GM12878 (cell line): ENCODE results near the gene SAMD1. TPM values are rescaled to one million over a fixed set of nuclear protein-coding genes. Genes with fewer than 3 reads are reported as not detected.

Experiments used
- ATAC-seq: fragments of 200-7000 bp; cut with Tn5 transposase; 3 replicates; pipeline ENCODE4 v1.9.1; 2020; ENCODE audit warnings: mild to moderate bottlenecking, moderate library complexity
- BruUV-seq: library from RNA; stranded (reverse); fragments of 400-500 nt; replicated peaks from 2 replicates; lab custom pipeline; 2021; lab: Mats Ljungman, UMichigan
- CTCF ChIA-PET: fragments of 300-600 bp; sonication (Branson Sonifier 250); formaldehyde crosslinking; extraction: SDS; loops from one replicate; lab custom pipeline; 2021; ENCODE audit warnings: inconsistent platforms; lab: Yijun Ruan, JAX
- POLR2A ChIA-PET: fragments of 350-600 bp; formaldehyde crosslinking; extraction: SDS; loops from one replicate; lab custom pipeline; 2021; ENCODE audit warnings: inconsistent platforms; lab: Charles Lee
- RAD21 ChIA-PET: fragments of 300-600 bp; sonication (Branson Sonifier 250); formaldehyde crosslinking; loops from one replicate; lab custom pipeline; 2023; ENCODE audit warnings: antibody characterized with exemption; ENCODE audit not compliant: unreplicated experiment; lab: Charles Lee
- SMC1A ChIA-PET: fragments of 300-600 bp; sonication (Branson Sonifier 250); formaldehyde crosslinking; loops from one replicate; lab custom pipeline; 2023; ENCODE audit not compliant: unreplicated experiment, uncharacterized antibody; lab: Charles Lee
- DNase-seq: peaks from one replicate; pipeline ENCODE4 v3.0.0-alpha.2; 2011; ENCODE audit warnings: low read depth, low spot score
- FAIRE-seq: peaks from 3 replicates; lab custom pipeline; 2011; peaks lifted over from hg19 to GRCh38; lab: Jason Lieb, UNC
- H2AFZ ChIP-seq: 2 replicates; pipeline ENCODE4 v1.6.0; 2011; ENCODE audit warnings: low read depth, low read length, control low read depth; ENCODE audit not compliant: control insufficient read depth
- H3K27ac ChIP-seq: 2 replicates; pipeline ENCODE4 v1.5.1; 2011; ENCODE audit warnings: control low read depth; ENCODE audit not compliant: control insufficient read depth, insufficient read depth
- H3K27me3 ChIP-seq, 2 experiments: replicated peaks in 1 of 2; 2 replicates each; pipeline versions ENCODE4 v1.6.0 to v1.6.1; 2011; ENCODE audit warnings: low read length in 1 of 2; ENCODE audit not compliant: control insufficient read depth in 2 of 2, insufficient read depth in 2 of 2
- H3K36me3 ChIP-seq, 2 experiments: 2 replicates each; pipeline ENCODE4 v1.5.1; 2011; ENCODE audit warnings: low read length in 1 of 2; ENCODE audit not compliant: control insufficient read depth in 2 of 2, insufficient read depth in 2 of 2
- H3K4me1 ChIP-seq: 2 replicates; pipeline ENCODE4 v1.6.1; 2011; ENCODE audit warnings: mild to moderate bottlenecking, low read length, moderate library complexity, mixed read lengths; ENCODE audit not compliant: control insufficient read depth, insufficient read depth
- H3K4me2 ChIP-seq: 2 replicates; pipeline ENCODE4 v1.6.0; 2011; ENCODE audit warnings: control low read depth; ENCODE audit not compliant: control insufficient read depth, insufficient read depth
- H3K4me3 ChIP-seq: fragments of 200-600 bp; sonication (generic); 2 replicates; pipeline ENCODE4 v1.5.1; 2016
- H3K79me2 ChIP-seq: 2 replicates; pipeline ENCODE4 v1.6.0; 2011; ENCODE audit warnings: low read length; ENCODE audit not compliant: control insufficient read depth, insufficient read depth
- H3K9ac ChIP-seq: 2 replicates; pipeline ENCODE4 v1.8.0; 2011; ENCODE audit warnings: low read length, control low read depth, mixed read lengths; ENCODE audit not compliant: control insufficient read depth, insufficient read depth
- H3K9me3 ChIP-seq: replicated peaks from 3 replicates; pipeline ENCODE4 v1.5.1; 2011; ENCODE audit warnings: mild to moderate bottlenecking, low read length; ENCODE audit not compliant: control insufficient read depth, insufficient read depth
- H4K20me1 ChIP-seq: 2 replicates; pipeline ENCODE4 v1.6.0; 2011; ENCODE audit not compliant: control insufficient read depth, insufficient read depth
- CBX5 ChIP-seq: sonication (generic); IDR thresholded peaks from 2 replicates; pipeline ENCODE4 v1.6.1; 2016; ENCODE audit warnings: low read depth, moderate library complexity, mild to moderate bottlenecking, inconsistent platforms
- CHD1 ChIP-seq: IDR thresholded peaks from 2 replicates; pipeline ENCODE4 v1.6.1; 2012; ENCODE audit warnings: low read depth, low read length, improper control_type of control experiment
- LARP7 ChIP-seq: fragments of 450-650 bp; IDR thresholded peaks from 2 replicates; pipeline ENCODE4 v1.6.1; 2017; ENCODE audit warnings: mild to moderate bottlenecking
- NR2F1 ChIP-seq: fragments of 450-650 bp; conservative IDR thresholded peaks from 2 replicates; pipeline ENCODE4 v1.6.1; 2017; ENCODE audit warnings: mild to moderate bottlenecking
- PBX3 ChIP-seq: IDR thresholded peaks from 2 replicates; pipeline ENCODE4 v1.6.1; 2011; ENCODE audit warnings: mild to moderate bottlenecking, low read depth, low read length, moderate library complexity; ENCODE audit not compliant: insufficient replicate concordance
- PKNOX1 ChIP-seq: fragments of 450-650 bp; IDR thresholded peaks from 2 replicates; pipeline ENCODE4 v1.6.1; 2016; ENCODE audit warnings: mild to moderate bottlenecking
- RUNX3 ChIP-seq: IDR thresholded peaks from 2 replicates; pipeline ENCODE4 v1.6.1; 2012; ENCODE audit warnings: low read length, inconsistent platforms
- SIN3A ChIP-seq: IDR thresholded peaks from 2 replicates; pipeline ENCODE4 v1.6.1; 2012; ENCODE audit warnings: low read depth, low read length, improper control_type of control experiment
- YY1 ChIP-seq: IDR thresholded peaks from 2 replicates; pipeline ENCODE4 v1.6.1; 2011; ENCODE audit warnings: low read depth, mild to moderate bottlenecking, low read length
- WGBS: methylation state at CpG from one replicate; pipeline ENCODE4 v1.1.6; 2016; ENCODE audit warnings: low lambda C conversion rate; ENCODE audit not compliant: insufficient replicate concordance, insufficient coverage; ENCODE audit errors: missing lambda C conversion rate; 5-methylcytosine and 5-hydroxymethylcytosine counted together
- in situ Hi-C: fragments of 300-500 bp; cut with MboI; formaldehyde crosslinking; loops from 9 replicates; pipeline ENCODE4 v1.14.3; 2018; ENCODE audit warnings: mixed read lengths
- intact Hi-C: fragments of 100-400 bp; cut with micrococcal nuclease; formaldehyde crosslinking; loops from one replicate; pipeline ENCODE4 v1.14.2; 2022; ENCODE audit not compliant: unreplicated experiment
- polyA plus RNA-seq, 11 experiments: library from polyadenylated mRNA; depleted of rRNA in 4 of 11; unstranded in 6 of 11; stranded (reverse) in 5 of 11; fragments of >200 nt; fragmentation: Nextera tagmentation in 4 of 11; fragmentation: Illumina TruSeq in 1 of 11; extraction: Ambion mirVana in 4 of 11; extraction: Trizol in 1 of 11; gene quantifications; 1 replicate in 1 of 11; 2 replicates in 10 of 11; pipeline versions ENCODE4 v1.2.1 to v1.2.3, GENCODE V29; 2011 to 2016; ENCODE audit warnings: inconsistent platforms in 2 of 11, missing spikeins in 2 of 11, low read depth in 1 of 11
- total RNA-seq, 4 experiments: library from RNA; depleted of rRNA in 3 of 4; stranded (reverse); fragments of >200 nt in 3 of 4; fragmentation: Illumina TruSeq in 1 of 4; extraction: Trizol in 1 of 4; gene quantifications; 2 replicates each; pipeline versions ENCODE4 v1.2.1 to v1.2.3, GENCODE V29; 2013 to 2021

Gene SAMD1
- total and polyA plus RNA-seq, 10 of the 15 experiments (the other 5 are each of a cell fraction or from before 2014, with no cell fraction given) = 3.0 to 71.7 (median 19.3) TPM

DNA sequence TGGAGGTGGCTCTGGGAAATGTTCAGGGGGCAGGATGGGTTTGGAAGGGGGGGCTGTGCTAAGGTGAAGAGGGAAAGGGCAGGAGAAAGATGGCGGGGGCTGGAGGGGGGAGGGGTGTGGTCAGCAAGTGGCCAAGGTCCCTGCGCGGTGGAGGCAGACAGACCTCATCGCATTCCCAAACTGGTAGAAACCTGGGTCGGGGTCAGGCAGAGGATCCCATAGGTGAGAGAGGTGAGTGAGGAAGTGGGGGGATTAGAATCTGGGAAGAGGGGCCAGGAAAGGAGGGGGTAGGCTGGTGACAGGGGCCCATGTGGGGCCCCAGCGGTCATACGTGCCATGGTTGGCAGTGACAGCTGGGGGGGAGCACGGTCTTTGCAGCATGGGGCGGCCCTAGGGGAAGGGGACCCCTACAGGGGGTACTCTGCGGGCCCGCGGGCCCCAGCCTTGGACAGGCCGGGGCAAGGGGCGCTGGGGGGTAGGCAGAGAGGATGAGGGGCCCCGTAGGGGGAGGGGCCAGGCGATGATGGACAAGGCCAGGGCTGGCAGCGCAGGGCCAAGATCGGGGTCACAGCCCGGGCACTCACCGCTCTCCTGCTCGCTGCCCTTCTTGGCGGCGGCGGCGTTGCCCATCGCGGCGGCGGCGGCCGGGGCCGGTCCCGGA is 26.5 kb upstream of the SAMD1 start:
- no peaks in the 10 kb centered on the region for H4K20me1 ChIP-seq
- BruUV-seq = no TSS peak
- ChIA-PET SMC1A (interaction anchor here (1.0 to 1.3 kb wide), 3 partner anchors 19 to 25 kb away, joined by 3 to 5 read pairs (median 4); partner anchors contain the start of gene ASF1B), POLR2A (interaction anchor here (0.9 to 1.7 kb wide), 3 partner anchors 17 to 35 kb away, joined by 3 to 5 read pairs (median 5); partner anchors contain the start of gene ASF1B), CTCF (interaction anchor here (0.7 to 3.9 kb wide), 6 partner anchors 20 to 214 kb away, joined by 3 to 30 read pairs (median 8); partner anchors contain the start of genes ASF1B and IL27RA), RAD21 (interaction anchor here (0.7 to 1.6 kb wide), 3 partner anchors 19 to 58 kb away, joined by 3 to 8 read pairs (median 4); partner anchors contain the start of gene ASF1B)
- ATAC-seq (no peak), DNase-seq (no peak), FAIRE-seq (no peak)
- intact Hi-C loops = loop anchor here (5.0 kb wide), 1 partner anchor 35 kb away; no protein-coding TSS in a partner anchor
- peak overlapping the region; percentile 90 for H3K4me2 ChIP-seq
- H3K79me2 ChIP-seq = peaks cover 8% of the 10 kb centered on the region
- H3K9ac ChIP-seq = peak overlapping the region; percentile 64
- no peaks in the 10 kb centered on the region for H3K27me3 ChIP-seq
- H3K27ac ChIP-seq = 0 out of 2 replicates have a peak overlapping the region, but pooled peaks have one; percentile 18
- in situ Hi-C loops = no loop called here
- peak overlapping the region; percentile 28; the same call in 1 of the 2 replicates for H2AFZ ChIP-seq
- H3K4me1 ChIP-seq = peaks cover 16% of the 10 kb centered on the region
- H3K36me3 ChIP-seq = peaks cover 0 to 2% of the 10 kb centered on the region in 2 experiments; a peak in 2 of 4 replicates
- peak overlapping the region; percentile 70 for H3K4me3 ChIP-seq
- TF ChIP-seq LARP7 (0 out of 2 replicates have a peak, but pooled peaks have one; percentile 43), SIN3A (0 out of 2 replicates have a peak, but pooled peaks have one; percentile 60), CBX5 (no peak), YY1 (peak; percentile 27; the same call in 1 of the 2 replicates), PKNOX1 (peak; percentile 6; the same call in 1 of the 2 replicates), NR2F1 (no peak), CHD1 (no peak), RUNX3 (0 out of 2 replicates have a peak, but pooled peaks have one; percentile 7), PBX3 (peak; percentile 28)
- H3K9me3 ChIP-seq = no peaks in the 10 kb centered on the region
- WGBS = under 1% methylated on average over 27 of the region's 33 CpGs
